GM21447 (cell line): Measurements from ENCODE around the gene JARID2.

Experiments
- ATAC-seq: cut with Tn5 transposase; IDR thresholded peaks from one replicate; pipeline ENCODE4 v1.9.1; 2021; ENCODE audit not compliant: unreplicated experiment

JARID2 gene

DNA sequence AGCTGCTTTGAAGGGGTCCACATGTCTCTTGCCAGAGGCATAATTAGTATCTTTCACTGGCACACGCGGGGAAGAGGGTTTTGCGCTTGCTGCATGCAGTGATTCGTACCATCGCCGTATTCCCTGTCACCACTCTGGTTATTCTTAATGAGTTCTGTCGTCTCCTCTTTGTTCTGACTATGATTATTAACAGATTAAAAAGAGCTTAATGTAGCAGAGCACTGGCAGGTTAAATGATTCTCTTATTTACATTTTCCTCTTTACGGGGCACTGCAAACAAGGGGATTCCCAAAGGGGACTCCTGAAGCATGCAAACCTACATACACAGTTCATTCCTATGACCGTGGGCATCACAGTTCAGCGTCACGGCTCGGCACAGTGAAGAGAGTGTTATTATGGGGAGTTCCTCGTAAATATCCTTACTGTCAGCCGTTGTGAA lies 212.2 kb downstream of the JARID2 start:
- ATAC-seq: no peak

DNA sequence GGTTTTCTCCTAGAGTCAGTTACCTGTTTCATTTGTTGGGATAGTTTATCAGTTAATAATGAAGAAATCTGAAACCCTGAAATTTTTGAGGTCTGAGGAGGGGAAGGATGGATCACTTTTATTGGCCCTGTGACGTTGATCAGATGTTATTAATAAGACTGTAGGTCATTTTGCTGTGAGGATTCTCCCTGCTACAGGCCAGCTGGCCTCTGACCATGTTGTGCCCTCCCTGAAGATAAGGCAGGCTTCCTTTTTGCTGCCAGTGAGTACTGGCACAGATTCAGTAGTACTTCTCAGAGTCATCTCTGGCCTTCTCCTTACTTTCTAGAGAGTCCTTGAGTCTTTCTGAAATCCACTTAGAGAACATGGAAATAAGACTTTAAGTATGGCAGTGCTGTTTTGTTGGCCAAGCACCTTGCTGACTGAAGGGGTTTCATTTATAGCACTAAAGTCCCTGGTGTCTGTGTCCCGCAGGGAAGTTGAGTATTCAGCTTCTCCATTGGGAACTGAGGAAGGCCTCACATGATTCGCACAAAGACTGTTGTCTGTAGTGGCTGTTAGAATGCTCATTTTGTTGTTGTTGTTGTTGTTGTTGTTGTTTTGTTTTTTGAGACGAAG lies 214.3 kb downstream of the JARID2 start:
- no peak for ATAC-seq

DNA sequence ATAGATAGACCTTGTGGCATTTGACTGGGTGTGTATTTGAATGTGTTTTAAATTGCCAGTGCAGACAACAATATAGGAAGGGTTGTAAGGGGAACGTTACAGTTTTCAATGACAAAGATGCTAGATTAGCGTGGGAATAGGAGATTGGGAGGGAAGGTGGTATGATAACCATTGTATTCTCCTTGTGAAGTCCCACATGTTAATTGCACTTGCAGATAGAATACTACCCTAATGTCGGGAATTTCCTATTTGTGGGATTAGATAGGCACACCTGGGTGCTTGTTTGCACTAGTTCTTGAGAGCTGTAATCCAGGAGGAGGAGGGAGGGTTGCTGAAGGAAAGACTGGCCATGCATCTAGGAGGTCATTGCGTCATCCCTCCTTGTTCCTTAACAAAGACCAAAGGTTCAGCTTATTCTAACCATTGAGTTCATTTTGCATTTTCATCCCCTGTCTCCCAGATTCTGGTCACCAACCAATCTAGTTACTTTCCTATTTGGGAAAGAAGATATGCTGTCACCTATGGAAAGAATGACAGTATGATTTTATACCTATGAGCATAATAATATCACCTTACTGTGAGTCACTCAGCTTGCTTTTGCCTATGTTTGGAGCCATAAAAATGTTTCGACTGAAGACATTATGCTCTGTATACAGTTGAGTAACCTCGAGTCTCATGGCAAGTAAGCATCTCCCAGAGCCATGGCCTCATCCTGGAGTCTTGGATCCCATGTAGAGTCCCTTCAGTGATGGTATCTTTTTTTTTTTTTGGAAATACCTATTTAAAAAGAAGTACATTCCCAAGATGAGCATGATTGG lies 215.5 kb downstream of the JARID2 start:
- no peak for ATAC-seq

DNA sequence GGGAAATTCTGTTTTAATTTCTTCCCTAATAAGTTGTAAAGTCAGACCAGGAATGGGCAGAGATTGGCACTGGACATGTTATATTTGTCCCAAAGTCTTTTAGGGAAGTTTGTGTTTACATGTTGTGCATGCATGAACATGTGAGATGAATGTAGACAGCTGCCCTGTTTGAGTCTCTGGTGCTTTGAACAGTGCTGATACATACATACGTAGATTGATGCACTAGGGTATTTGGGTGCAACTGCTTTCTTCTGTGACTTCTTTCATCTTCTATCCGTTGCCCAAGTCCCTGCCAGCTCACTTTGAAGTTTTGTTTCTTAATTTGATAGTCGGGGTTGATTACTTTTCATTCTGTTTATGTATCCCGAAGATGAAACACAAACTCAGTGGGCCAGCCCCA lies 216.4 kb downstream of the JARID2 start:
- no peak for ATAC-seq

DNA sequence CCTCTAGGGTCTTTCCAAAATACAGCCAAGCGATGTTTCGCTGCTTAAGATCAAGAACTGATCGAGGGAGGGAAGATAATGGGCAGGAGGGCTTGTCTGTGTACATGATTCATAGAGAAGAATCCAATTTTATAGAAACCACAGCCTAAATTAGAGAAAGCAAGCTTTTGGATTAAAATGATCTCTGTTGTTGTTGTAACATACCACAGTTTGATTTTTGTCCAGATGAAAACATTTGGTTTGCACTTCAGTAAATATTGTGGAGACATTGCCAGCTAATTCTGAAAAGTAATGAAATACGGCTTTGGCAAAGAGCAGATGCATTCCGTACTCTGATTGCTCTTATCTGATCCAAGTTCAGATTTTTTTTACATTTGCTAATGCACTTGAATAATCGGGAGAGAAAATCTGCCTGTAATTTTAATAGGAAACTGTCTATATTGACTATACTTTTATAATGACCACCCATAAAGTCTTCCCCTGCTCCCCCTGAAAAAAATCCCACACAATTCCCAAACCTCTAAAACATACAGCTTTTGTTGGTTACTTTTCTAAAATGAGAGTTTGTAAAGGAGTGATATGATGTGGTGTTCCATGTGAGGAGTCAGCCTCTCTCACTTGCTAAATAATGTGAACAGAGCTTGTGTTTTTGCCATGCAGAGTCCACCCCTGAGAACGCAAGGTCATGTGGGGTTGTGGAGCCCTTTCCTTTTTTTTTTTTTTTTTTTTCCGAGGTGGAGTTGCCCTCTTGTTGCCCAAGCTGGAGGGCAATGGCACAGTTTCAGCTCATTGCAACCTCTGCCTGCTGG lies 217.1 kb downstream of the JARID2 start:
- ATAC-seq: no peak

DNA sequence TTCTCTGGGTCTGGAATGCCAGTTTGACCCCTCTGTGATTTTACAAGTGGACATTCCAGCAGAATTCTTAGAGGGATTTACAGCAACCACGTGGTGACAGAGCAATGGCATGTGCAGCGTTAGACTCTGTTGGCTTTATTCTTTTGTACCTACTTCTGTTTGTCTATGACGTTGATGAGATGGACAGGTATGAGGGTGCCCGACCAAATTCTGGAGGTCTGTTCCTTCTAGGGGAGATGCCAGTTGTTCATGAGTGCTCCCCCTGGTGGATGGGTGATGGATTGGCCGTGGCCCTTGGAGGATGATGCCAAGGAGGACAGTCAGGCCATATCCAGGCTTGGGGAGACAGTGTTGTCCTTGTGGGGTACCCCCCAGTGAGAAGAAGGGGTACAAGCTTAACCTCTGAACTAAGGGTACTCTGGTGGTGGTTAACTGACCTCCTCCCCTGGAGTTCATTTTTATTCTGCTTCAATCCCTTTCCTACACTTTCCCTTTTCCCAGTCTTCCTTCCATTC lies 218.4 kb downstream of the JARID2 start:
- no peak for ATAC-seq

DNA sequence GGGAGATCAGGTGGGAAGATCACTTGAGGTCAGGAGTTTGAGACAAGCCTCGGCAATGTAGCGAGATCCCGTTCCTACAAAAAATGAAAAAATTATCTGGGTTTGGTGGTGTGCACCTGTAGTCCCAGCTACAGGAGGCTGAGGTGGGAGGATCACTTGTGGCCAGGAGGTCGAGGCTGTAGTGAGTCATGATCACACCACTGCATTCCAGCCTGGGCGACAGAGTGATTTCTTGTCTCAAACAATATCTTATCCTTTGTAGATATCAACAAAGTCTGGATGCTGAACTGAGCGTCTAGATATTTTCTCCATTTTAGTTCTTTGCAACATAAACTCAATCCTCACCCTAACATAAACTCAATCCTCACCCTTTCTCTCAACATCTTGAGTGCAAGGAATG lies 219.3 kb downstream of the JARID2 start:
- ATAC-seq: no peak

DNA sequence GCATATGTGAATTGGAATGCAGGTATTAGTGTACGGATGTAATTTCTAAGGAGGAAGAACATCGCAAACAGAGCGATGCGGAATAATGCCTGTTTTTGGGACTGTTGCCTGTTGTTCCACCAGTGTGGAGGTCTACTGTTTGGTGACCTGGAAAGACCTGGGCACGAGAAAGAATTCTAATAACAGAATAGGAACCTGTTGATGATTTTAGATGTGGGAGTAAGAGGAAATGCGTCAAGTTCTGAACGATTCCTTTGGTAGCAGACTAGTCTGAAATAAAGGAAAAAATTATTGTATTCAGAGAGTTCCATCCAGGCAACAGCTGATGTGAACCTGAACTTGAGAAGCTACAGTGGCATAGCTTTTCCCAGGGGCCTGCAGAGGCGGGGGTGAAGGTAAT lies 224.9 kb downstream of the JARID2 start:
- no peak for ATAC-seq

DNA sequence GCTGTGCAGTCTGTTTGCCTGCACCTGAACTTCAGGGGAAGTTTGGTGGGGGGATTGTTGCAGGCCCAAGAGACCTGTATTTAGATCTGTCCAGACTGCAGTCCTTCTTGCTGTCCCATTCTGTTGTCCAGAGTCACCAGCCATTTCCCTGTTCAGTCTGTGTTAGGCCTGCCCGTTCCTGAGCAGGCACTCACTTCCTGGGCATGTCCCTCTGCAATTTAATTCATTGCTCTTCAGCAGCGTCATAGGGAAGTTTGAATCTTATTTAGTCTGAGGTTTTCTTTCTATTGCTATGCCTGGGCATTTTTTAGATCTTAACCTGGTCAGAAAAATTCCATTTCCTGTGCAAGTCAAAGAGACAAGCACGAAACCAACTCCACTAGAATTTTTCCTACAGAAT lies 226.8 kb downstream of the JARID2 start:
- ATAC-seq: no peak

DNA sequence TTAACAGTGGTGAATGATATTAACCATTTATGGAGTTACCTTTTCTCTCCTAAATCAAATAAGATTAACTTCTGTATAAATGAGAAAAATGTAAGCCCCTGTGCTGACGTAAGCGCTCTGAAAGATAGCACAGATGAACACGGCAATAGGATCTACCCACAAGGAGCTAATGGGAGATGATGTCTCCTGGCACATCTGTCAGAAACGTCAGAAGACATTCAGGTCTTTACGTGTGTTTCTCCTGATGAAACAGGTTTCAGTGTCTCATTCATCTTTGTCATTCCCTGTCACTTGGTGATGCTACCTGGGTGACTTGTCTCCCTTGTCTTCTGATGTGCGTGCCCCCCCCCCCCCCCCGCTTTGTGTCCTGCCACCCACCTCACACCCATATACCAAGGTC lies 227.3 kb downstream of the JARID2 start:
- no peak for ATAC-seq

DNA sequence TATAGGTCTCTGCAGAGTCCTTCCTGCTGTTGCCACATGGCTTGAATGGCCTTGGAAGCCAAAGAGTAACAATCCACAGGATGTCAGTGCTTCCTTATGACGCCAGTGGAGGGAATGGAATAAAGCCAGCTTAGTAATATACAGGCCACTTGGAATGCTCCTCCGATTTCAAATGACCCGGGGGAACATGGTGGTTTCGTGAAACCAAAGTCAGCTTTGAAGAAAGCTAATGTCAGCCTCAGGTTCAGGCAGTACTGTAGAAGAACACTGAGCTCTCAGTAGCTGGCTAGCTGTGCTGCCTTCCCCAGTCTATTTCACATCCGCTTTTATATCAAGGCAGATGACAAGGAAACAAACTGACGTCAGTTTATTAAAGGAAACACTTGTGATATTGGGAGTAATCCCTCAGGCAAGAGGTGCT lies 227.9 kb downstream of the JARID2 start:
- no peak for ATAC-seq

DNA sequence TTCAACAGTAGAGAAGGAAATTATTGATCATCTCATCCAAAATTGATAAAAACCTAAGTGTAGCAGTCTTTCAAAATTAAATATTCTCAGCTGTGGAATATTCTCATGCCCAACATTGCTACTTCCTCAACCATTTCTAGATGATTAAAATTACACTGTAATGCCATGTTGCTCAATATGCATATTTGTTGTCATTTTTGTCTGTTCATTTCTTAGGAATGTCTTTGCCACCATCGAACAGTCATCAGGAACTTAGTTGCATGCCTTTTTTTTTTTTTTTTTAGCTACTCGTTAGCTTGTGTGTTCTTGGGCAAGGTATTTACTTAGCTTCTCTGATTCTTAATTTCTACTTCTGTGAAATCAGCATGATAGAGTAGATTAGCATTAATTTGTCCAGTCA lies 228.3 kb downstream of the JARID2 start:
- no peak for ATAC-seq

DNA sequence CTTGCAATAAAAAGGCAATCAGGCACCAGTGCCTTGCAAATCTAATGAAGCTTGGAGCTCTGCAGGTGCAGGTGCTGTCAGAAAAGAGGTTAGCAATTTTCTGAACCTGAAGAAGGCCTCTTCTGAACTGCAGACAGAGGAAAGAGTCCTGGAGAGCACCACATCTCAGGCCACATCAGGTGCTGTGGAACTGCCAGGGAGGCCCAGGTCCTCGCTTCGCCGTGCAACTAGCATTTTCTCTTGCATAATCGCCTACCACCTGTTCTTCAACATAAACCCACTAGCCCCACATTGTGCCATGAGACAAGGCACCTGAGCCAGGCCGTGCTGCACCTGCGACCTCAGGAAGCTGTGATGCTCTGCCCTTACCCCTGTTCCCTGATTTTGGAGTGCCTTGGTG lies 229.4 kb downstream of the JARID2 start:
- ATAC-seq: no peak

DNA sequence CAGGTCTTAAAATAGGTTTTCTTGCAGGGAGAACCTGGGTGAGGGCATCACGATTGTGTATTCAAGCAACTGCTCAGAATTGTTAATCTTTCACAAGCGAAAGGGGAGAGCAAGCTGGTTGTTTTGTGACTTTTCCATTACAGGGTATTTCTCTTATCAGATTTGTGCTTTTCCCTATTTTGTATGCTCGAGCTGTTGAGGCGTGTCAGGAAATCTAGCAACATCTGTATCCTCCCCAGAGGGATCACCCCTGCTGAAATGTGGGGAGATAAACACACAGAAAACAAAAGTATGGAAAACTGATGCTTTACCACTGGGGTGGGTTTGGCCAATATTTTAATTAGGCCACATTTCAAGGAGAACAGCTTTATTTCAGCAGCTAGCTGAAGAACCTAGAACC lies 230.0 kb downstream of the JARID2 start:
- no peak for ATAC-seq

DNA sequence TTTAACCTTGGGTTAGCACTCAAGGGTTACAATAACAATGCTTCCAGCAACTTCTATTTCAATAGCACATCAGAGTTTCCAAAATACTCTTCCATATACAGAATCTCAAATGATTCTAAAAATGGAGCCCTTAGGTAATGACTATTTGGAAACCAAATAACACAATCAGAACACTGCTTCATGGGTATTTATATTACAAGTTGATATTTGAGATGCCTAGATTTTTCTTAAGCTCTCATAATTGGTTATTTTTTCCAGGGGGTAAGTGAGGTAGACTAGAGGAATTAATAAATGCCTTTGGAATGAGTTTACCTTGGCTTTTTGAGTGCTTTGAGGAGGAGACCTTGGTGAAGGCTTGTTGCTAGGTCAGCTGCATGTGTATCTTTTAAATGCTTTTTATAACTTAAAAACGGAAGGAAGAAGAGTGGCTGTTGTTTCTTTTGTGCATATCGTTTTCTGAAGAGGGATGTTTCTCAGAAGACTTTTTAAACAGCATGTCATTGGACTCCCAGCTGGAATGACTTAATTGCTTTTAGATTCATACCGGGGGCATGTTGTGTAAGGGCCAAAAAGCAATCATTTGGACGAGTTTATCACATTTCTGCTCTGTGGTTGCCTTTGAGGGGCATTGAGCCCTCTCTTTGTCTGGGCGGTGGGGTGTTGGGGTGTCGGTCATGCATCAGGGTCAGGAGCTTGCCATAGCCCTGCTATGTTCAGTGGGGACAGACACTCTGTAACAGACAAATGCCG lies 230.9 kb downstream of the JARID2 start:
- ATAC-seq: no peak

DNA sequence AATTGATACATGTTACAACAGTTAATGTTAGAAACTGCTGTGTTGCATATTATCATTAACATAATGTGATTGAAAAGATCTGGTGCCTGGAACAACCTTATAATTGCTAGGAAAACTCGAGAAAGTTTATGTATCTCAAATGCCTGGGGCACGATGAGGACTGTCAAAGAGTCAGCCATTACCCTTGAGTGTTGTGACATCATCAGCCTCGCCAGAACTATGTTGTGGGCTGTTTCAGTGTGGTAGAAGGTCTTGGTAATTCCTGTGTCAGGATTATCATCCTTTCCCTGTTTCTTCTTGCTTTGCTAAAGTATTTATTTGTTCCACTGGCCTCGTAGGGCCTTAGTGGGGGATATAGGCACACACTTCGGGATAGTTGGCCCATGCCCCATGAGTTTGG lies 231.9 kb downstream of the JARID2 start:
- no peak for ATAC-seq

DNA sequence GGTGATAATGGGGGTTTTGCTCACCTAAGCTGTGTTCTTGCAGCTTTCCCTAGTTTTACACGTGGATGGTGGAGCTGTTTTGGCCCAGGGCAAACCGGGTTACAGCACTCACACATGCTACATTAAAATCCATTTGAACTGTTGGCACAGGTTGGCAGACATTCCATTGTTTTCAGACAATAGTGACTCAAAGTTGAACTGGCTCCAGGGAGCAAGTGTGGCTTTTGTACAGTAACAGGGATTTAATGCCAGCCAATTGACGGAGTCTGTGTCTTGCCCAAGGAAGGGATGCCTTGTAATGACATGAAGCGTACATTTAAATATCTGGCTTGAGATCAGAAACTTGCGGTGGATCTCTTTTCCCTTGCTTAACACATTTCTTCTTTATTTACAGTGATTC lies 233.9 kb downstream of the JARID2 start:
- no peak for ATAC-seq

DNA sequence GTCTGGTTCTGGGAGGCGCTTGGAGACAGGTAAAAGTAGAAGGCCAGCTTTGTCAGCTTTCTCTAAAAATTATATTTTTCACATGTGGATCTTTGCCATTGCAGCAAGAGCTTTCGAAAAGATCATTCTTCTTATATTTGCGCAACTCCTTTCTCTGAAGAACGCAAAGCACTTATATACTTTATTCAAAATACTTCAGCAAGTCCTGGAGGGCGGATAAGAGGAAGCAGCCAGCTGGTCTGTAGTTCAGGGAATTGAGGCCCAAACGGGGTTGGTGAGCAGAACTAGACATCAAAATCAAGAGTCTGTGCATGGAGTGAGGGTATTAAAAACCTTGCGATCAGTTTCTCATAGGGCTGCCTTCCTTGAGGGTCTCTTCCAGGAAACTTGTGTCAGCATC lies 234.7 kb downstream of the JARID2 start:
- no peak for ATAC-seq

DNA sequence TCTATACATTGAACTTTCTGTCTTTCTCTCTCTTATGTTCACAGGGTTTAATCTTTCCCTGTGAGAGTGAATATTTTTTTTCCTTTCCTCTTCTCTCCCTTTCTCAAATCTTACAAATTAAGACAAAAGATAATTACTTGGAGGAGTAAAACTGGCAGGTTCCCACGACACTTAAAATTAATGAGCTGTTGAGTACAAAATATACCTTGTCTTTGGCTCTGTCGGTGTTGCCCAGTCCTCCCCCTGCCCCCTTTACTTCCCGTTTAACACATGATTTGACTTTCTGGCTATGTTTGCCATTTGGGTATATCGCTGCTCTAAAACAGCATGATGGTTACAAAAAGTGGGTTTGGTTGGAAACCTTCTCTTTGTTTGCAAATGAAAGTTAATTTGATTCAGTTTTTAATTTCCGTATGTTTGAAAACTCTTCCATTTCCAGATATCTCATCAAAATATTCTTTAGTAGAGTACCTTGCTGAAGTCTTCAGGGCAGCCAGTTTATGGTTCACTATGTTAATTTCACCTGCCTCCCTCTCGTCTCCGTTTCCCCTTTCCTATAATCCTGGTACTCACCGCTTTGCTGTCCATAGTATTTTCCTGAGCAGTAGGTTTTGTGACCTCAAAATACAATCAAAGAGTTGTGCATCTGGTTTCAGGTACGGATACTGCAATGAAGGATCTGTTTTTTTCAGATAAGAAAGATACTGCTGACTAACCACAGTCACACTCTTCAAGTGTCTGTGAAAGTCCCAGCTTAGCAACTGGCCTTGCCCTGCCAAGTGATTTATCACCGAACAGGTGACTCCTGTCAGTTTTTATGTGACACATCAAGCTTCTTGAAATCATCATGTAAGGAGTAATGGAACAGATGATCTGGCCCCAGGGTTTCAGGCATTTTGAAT lies 235.8 kb downstream of the JARID2 start:
- ATAC-seq: no peak

DNA sequence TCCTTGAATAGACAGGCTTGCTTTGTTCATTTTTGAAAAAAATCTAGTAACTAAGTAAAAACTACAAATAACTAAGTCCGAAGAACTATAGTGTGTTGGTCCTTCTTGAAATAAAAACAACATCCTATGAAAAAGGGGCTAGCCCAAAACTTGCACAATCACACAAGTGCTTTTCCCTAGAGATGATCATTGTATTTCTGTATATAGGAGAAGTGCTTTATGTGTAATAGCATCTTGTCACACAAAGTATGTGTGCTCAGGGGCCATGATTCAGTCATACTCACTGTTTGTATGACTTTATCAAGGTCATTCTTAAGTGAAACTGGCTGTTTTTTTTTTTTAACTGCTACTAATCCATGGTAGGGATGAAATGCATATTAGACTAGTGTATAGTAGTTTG lies 237.2 kb downstream of the JARID2 start:
- ATAC-seq: no peak
